Natural killer cell (primary cell): Measurements from ENCODE around the gene TMEM203. TPM values are rescaled to one million over a fixed set of nuclear protein-coding genes. Genes with fewer than 3 reads are reported as not detected.

Experiments
- ATAC-seq, 3 donors: fragments of 150-1000 bp in 2 of 3; fragments of 200-7000 bp in 1 of 3; cut with Tn5 transposase; 1 replicate in 1 of 3; 2 replicates in 2 of 3; pipeline ENCODE4 v1.10.0; 2021; ENCODE audit warnings: mild to moderate bottlenecking in 2 of 3, moderate library complexity in 2 of 3
- DNase-seq, 2 donors: peaks; one replicate each; pipeline versions ENCODE4 v3.0.0 to v3.0.0-alpha.2; 2013 to 2021; ENCODE audit warnings: mixed read lengths in 1 of 2
- H3K27ac ChIP-seq: one replicate; pipeline ENCODE4 v1.5.1; 2013; ENCODE audit warnings: mild to moderate bottlenecking, low read length
- H3K27me3 ChIP-seq: one replicate; pipeline ENCODE4 v1.6.1; 2013; ENCODE audit warnings: low read length; ENCODE audit not compliant: control insufficient read depth, insufficient read depth
- H3K36me3 ChIP-seq: one replicate; pipeline ENCODE4 v1.6.1; 2013; ENCODE audit warnings: low read length; ENCODE audit not compliant: control insufficient read depth, insufficient read depth
- H3K4me1 ChIP-seq: one replicate; pipeline ENCODE4 v1.6.1; 2013; ENCODE audit warnings: low read length; ENCODE audit not compliant: control insufficient read depth, insufficient read depth
- H3K4me3 ChIP-seq: one replicate; pipeline ENCODE4 v1.5.1; 2013; ENCODE audit warnings: low read length
- H3K9me3 ChIP-seq: one replicate; pipeline ENCODE4 v1.6.1; 2013; ENCODE audit warnings: low read length; ENCODE audit not compliant: control insufficient read depth, insufficient read depth
- H3K27ac Mint-ChIP-seq, 2 donors: one replicate each; pipeline ENCODE4 v1.8.0; 2022; ENCODE audit warnings: mild to moderate bottlenecking in 2 of 2, mixed read lengths in 2 of 2, moderate library complexity in 1 of 2
- H3K27me3 Mint-ChIP-seq, 2 donors: one replicate each; pipeline ENCODE4 v1.8.0; 2022; ENCODE audit warnings: low read depth in 2 of 2, mixed read lengths in 2 of 2
- H3K36me3 Mint-ChIP-seq: one replicate; pipeline ENCODE4 v1.8.0; 2022; ENCODE audit warnings: mixed read lengths
- H3K4me1 Mint-ChIP-seq, 2 donors: one replicate each; pipeline ENCODE4 v1.8.0; 2022; ENCODE audit warnings: mixed read lengths in 2 of 2
- H3K4me3 Mint-ChIP-seq: one replicate; pipeline ENCODE4 v1.8.0; 2022; ENCODE audit warnings: mild to moderate bottlenecking, moderate library complexity, mixed read lengths
- H3K9me3 Mint-ChIP-seq, 2 donors: one replicate each; pipeline ENCODE4 v1.8.0; 2022; ENCODE audit warnings: mixed read lengths in 2 of 2
- WGBS: methylation state at CpG from one replicate; pipeline ENCODE4 v1.1.7; 2013; ENCODE audit warnings: missing lambda C conversion rate; ENCODE audit not compliant: insufficient coverage; 5-methylcytosine and 5-hydroxymethylcytosine counted together
- intact Hi-C: fragments of 100-400 bp; cut with micrococcal nuclease; formaldehyde crosslinking; loops from one replicate; pipeline ENCODE4 v1.14.2; 2022
- total RNA-seq, 4 donors: library from RNA; stranded (reverse); fragments of 120-200 nt in 1 of 4; gene quantifications; one replicate each; pipeline versions ENCODE4 v1.2.3 to v1.2.4, GENCODE V29; 2013 to 2022
- TF ChIP-seq, protein P1 (sequence below): fragments of 200-600 bp; IDR thresholded peaks from one replicate; pipeline ENCODE4 v1.8.0; 2022; ENCODE audit warnings: antibody characterized with exemption

Gene TMEM203
- total RNA-seq, 3 donors from 2014 or later (not counting 1 experiment from before 2014, with no cell fraction given) = 22.1 to 30.5 (median 27.1) TPM

DNA sequence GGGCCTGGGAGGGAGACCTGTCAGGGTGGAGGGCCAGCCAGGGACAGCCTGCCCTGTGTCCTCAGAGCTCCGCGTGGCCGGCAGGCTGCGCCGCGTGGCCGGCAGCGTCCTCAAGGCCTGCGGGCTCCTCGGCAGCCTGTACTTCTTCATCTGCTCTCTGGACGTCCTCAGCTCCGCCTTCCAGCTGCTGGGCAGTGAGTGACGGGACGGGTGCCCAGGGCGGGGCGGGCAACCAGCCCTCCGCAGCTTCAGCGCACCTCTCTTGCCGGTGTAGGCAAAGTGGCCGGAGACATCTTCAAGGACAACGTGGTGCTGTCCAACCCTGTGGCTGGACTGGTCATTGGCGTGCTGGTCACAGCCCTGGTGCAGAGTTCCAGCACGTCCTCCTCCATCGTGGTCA is 27.1 kb upstream of the TMEM203 start:
- no peak for ATAC-seq
- WGBS = 94% methylated on average over 24 of the region's 24 CpGs

DNA sequence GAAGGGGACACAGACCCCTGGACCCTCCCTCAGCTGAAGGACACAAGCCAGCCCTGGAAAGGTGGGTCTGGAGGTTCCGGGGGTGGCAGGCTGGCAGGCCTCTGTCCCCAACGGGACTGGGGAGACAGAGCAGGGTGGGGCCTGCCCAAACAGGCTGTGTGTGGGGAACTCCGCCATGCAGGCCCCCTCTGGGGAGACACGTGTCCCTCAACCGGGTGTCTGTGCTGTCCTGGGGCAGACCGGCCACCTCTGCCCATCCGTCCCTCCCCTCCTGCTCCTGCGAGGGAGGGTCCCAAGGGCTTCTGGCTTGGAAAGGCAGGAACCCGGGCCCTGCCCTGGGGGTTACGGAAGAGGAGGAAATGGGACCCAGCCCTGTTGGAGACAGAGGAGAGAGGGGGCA is 26.7 kb upstream of the TMEM203 start:
- TF ChIP-seq, protein P1, sequence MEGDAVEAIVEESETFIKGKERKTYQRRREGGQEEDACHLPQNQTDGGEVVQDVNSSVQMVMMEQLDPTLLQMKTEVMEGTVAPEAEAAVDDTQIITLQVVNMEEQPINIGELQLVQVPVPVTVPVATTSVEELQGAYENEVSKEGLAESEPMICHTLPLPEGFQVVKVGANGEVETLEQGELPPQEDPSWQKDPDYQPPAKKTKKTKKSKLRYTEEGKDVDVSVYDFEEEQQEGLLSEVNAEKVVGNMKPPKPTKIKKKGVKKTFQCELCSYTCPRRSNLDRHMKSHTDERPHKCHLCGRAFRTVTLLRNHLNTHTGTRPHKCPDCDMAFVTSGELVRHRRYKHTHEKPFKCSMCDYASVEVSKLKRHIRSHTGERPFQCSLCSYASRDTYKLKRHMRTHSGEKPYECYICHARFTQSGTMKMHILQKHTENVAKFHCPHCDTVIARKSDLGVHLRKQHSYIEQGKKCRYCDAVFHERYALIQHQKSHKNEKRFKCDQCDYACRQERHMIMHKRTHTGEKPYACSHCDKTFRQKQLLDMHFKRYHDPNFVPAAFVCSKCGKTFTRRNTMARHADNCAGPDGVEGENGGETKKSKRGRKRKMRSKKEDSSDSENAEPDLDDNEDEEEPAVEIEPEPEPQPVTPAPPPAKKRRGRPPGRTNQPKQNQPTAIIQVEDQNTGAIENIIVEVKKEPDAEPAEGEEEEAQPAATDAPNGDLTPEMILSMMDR = no peak
- 85% methylated on average over 9 of the region's 10 CpGs for WGBS
- Mint-ChIP-seq H3K36me3 (no peaks in the 10 kb centered on the region), H3K27ac (no peak overlapping the region), H3K4me1 (peaks cover 5 to 13% of the 10 kb centered on the region in 2 donors), H3K27me3 (peaks cover 0 to 9% of the 10 kb centered on the region in 2 donors), H3K4me3 (no peak overlapping the region), H3K9me3 (no peaks in the 10 kb centered on the region)
- intact Hi-C loops = no loop called here
- no peak for DNase-seq
- no peak for ATAC-seq
- Histone ChIP-seq H3K27me3 (peaks cover 7% of the 10 kb centered on the region), H3K27ac (no peak overlapping the region), H3K4me1 (peaks cover 32% of the 10 kb centered on the region), H3K9me3 (no peaks in the 10 kb centered on the region), H3K4me3 (no peak overlapping the region), H3K36me3 (no peaks in the 10 kb centered on the region)

More for the DNA sequence above, 27.1 kb upstream of the TMEM203 start:
- TF ChIP-seq, protein P1 = no peak
- Mint-ChIP-seq H3K27me3 (peaks cover 0 to 8% of the 10 kb centered on the region in 2 donors), H3K27ac (no peak overlapping the region), H3K4me3 (no peak overlapping the region), H3K4me1 (peaks cover 3 to 13% of the 10 kb centered on the region in 2 donors), H3K36me3 (no peaks in the 10 kb centered on the region), H3K9me3 (no peaks in the 10 kb centered on the region)
- Histone ChIP-seq H3K27me3 (peaks cover 4% of the 10 kb centered on the region), H3K4me3 (no peak overlapping the region), H3K4me1 (peaks cover 32% of the 10 kb centered on the region), H3K27ac (no peak overlapping the region), H3K36me3 (no peaks in the 10 kb centered on the region), H3K9me3 (no peaks in the 10 kb centered on the region)
- DNase-seq = no peak
- intact Hi-C loops = no loop called here

DNA sequence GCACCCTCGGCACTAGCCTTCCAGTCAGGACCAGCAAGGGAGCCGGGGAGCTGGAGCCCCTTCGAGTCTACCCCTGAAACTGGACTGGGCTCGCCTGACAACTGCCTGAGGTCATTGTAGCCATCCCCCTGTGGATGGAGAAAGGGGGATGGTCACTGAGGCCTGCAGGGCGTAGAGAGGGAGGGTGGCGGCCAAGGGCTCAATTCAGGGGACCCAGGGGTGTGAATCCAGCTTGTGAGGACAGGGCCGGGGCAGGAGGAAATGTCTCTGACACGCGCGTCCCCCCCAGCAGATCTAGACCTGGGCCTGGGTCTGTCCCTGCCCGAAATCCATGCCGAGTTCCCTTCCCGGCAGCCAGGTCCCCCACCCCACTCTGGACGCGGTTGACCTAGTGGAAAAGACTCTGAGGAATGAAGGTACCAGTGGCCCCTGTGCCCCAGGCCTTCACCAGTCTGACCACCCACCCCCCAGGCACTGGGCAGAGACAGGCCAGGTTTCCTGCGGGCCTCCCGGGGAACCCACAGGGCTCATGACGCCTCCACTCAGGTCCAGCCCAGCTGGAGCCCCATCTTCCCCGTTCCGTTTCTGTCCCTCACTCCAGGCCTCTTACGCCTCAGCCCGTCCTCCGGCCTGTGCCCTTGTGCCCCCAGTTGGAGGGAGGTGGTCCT is 26.1 kb upstream of the TMEM203 start:
- peaks cover 28% of the 10 kb centered on the region for H3K4me1 ChIP-seq
- no peaks in the 10 kb centered on the region for H3K9me3 ChIP-seq
- H3K27me3 ChIP-seq = peaks cover 9% of the 10 kb centered on the region
- Mint-ChIP-seq H3K9me3 (no peaks in the 10 kb centered on the region), H3K36me3 (no peaks in the 10 kb centered on the region), H3K27me3 (peaks cover 0 to 9% of the 10 kb centered on the region in 2 donors), H3K4me3 (no peak overlapping the region), H3K27ac (no peak overlapping the region), H3K4me1 (peaks cover 5 to 13% of the 10 kb centered on the region in 2 donors)
- intact Hi-C loops = no loop called here
- TF ChIP-seq, protein P1 = no peak
- no peaks in the 10 kb centered on the region for H3K36me3 ChIP-seq
- H3K27ac ChIP-seq = no peak overlapping the region
- no peak for ATAC-seq
- 91% methylated on average over 23 of the region's 23 CpGs for WGBS
- H3K4me3 ChIP-seq = no peak overlapping the region
- DNase-seq = no peak
